Neural cell (in vitro differentiated cells): Measurements from ENCODE around the gene PRSS16.

Experiments used
- EP300 ChIP-seq: fragments of 450-650 bp; conservative IDR thresholded peaks from 2 replicates; pipeline ENCODE4 v1.6.1; 2014; ENCODE audit warnings: antibody characterized with exemption, mild to moderate bottlenecking, moderate library complexity; ENCODE audit not compliant: poor library complexity, severe bottlenecking
- EZH2 ChIP-seq: fragments of 200-600, 300-800 bp; shearing (Covaris generic), sonication (generic); IDR thresholded peaks from 2 replicates; pipeline ENCODE4 v1.6.1; 2014; ENCODE audit warnings: antibody characterized with exemption, low read length, borderline replicate concordance, mild to moderate bottlenecking; ENCODE audit not compliant: insufficient read depth, poor library complexity, severe bottlenecking
- POLR2AphosphoS5 ChIP-seq: IDR thresholded peaks from 2 replicates; pipeline ENCODE4 v1.6.1; 2012
- RAD21 ChIP-seq: fragments of 450-650 bp; conservative IDR thresholded peaks from 2 replicates; pipeline ENCODE4 v1.6.1; 2014; ENCODE audit warnings: antibody characterized with exemption, mild to moderate bottlenecking, moderate library complexity
- SMC3 ChIP-seq: fragments of 450-650 bp; conservative IDR thresholded peaks from 2 replicates; pipeline ENCODE4 v1.6.1; 2014; ENCODE audit warnings: antibody characterized with exemption, mild to moderate bottlenecking, moderate library complexity; ENCODE audit not compliant: poor library complexity
- TAF1 ChIP-seq: IDR thresholded peaks from 2 replicates; pipeline ENCODE4 v1.6.1; 2012; ENCODE audit warnings: low read depth
- TF ChIP-seq, protein P1 (sequence below): fragments of 450-650 bp; IDR thresholded peaks from 2 replicates; pipeline ENCODE4 v1.5.1; 2014; ENCODE audit warnings: antibody characterized with exemption, mild to moderate bottlenecking, moderate library complexity; ENCODE audit not compliant: poor library complexity, severe bottlenecking
- TF ChIP-seq, protein P2 (sequence below): IDR thresholded peaks from 2 replicates; pipeline ENCODE4 v1.6.1; 2012; ENCODE audit warnings: borderline replicate concordance

DNA sequence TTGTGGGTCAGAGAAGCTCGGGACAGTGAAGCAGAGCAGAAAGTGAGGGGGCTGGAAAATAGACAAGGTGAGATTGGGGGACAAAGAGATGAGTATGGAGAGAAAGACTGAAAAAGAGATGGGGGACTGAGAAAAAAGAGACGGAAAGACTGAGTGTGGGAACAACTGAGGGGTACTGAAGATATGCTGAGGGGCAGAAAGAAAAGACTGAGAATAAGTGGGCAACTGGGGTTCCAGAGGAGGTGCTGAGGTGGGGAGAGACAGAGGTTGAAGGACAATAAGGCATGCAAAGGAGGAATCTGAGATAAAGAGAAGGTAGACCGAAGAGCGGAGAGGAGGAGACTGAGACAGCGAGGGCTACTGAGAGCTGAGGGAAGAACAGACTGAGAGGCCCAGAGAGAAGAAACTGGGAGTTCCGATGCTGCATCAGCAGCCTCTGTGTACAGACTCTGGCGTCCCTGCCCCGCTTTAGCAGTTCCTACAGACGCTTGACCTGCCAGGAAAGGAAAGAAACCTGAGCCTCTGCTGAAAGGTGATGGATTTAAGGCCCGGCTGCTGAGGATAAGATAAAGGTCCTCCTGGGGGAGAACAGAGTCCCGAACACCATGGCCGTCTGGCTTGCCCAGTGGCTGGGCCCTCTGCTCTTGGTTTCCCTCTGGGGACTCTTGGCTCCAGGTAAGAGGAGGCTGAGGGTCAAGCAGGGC, at the start of gene PRSS16:
- TF ChIP-seq, protein P1, sequence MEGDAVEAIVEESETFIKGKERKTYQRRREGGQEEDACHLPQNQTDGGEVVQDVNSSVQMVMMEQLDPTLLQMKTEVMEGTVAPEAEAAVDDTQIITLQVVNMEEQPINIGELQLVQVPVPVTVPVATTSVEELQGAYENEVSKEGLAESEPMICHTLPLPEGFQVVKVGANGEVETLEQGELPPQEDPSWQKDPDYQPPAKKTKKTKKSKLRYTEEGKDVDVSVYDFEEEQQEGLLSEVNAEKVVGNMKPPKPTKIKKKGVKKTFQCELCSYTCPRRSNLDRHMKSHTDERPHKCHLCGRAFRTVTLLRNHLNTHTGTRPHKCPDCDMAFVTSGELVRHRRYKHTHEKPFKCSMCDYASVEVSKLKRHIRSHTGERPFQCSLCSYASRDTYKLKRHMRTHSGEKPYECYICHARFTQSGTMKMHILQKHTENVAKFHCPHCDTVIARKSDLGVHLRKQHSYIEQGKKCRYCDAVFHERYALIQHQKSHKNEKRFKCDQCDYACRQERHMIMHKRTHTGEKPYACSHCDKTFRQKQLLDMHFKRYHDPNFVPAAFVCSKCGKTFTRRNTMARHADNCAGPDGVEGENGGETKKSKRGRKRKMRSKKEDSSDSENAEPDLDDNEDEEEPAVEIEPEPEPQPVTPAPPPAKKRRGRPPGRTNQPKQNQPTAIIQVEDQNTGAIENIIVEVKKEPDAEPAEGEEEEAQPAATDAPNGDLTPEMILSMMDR: no peak
- TF ChIP-seq EZH2: no peak
- TF ChIP-seq EP300: no peak
- TF ChIP-seq SMC3: no peak
- no peak for TF ChIP-seq TAF1
- TF ChIP-seq RAD21: no peak
- no peak for TF ChIP-seq POLR2AphosphoS5
- TF ChIP-seq, protein P2, sequence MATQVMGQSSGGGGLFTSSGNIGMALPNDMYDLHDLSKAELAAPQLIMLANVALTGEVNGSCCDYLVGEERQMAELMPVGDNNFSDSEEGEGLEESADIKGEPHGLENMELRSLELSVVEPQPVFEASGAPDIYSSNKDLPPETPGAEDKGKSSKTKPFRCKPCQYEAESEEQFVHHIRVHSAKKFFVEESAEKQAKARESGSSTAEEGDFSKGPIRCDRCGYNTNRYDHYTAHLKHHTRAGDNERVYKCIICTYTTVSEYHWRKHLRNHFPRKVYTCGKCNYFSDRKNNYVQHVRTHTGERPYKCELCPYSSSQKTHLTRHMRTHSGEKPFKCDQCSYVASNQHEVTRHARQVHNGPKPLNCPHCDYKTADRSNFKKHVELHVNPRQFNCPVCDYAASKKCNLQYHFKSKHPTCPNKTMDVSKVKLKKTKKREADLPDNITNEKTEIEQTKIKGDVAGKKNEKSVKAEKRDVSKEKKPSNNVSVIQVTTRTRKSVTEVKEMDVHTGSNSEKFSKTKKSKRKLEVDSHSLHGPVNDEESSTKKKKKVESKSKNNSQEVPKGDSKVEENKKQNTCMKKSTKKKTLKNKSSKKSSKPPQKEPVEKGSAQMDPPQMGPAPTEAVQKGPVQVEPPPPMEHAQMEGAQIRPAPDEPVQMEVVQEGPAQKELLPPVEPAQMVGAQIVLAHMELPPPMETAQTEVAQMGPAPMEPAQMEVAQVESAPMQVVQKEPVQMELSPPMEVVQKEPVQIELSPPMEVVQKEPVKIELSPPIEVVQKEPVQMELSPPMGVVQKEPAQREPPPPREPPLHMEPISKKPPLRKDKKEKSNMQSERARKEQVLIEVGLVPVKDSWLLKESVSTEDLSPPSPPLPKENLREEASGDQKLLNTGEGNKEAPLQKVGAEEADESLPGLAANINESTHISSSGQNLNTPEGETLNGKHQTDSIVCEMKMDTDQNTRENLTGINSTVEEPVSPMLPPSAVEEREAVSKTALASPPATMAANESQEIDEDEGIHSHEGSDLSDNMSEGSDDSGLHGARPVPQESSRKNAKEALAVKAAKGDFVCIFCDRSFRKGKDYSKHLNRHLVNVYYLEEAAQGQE: no peak
